HCT116 (cell line): ENCODE results near the gene CHST8. TPM values are rescaled to one million over a fixed set of nuclear protein-coding genes. Genes with fewer than 3 reads are reported as not detected.

Experiments
- ATAC-seq: fragments of 200-7000 bp; cut with Tn5 transposase; 2 replicates; pipeline ENCODE4 v1.9.1; 2020; ENCODE audit warnings: mild to moderate bottlenecking, moderate library complexity
- BruUV-seq: library from RNA; stranded (reverse); fragments of 400-500 nt; replicated peaks from 2 replicates; lab custom pipeline; 2021; lab: Mats Ljungman, UMichigan
- CTCF ChIA-PET: fragments of 300-600 bp; sonication (Branson Sonifier 250); formaldehyde crosslinking; loops from one replicate; lab custom pipeline; 2021; ENCODE audit warnings: antibody characterized with exemption; lab: Charles Lee
- POLR2A ChIA-PET: fragments of 300-600, 350-600 bp; sonication (Branson Sonifier 250); formaldehyde crosslinking; loops from one replicate; lab custom pipeline; 2021; ENCODE audit warnings: antibody characterized with exemption; lab: Charles Lee
- RAD21 ChIA-PET, 2 experiments: fragments of 300-600 bp; sonication (Branson Sonifier 250); formaldehyde crosslinking; loops; one replicate each; lab custom pipeline; 2023; ENCODE audit warnings: low total read pairs in 2 of 2; ENCODE audit not compliant: uncharacterized antibody in 2 of 2, unreplicated experiment in 2 of 2, low non-redundant PET in 1 of 2; lab: Charles Lee
- DNase-seq: peaks from one replicate; pipeline ENCODE4 v3.0.0-alpha.2; 2010; ENCODE audit warnings: low read depth, low spot score
- H2AFZ ChIP-seq: fragments of 200-600 bp; shearing (Covaris generic), sonication (generic); 2 replicates; pipeline ENCODE4 v1.6.1; 2017; ENCODE audit warnings: low read depth, mixed run types, mixed read lengths, antibody characterized with exemption, low read length; ENCODE audit not compliant: poor library complexity, severe bottlenecking
- H3K27ac ChIP-seq: 2 replicates; pipeline ENCODE4 v1.5.1; 2012; ENCODE audit warnings: low read depth, low read length
- H3K27me3 ChIP-seq: fragments of 200-600 bp; sonication (generic); 2 replicates; pipeline ENCODE4 v1.6.1; 2016; ENCODE audit warnings: mixed run types, low read length, mixed read lengths; ENCODE audit not compliant: insufficient read depth
- H3K36me3 ChIP-seq, 2 experiments: fragments of 200-500 bp in 1 of 2; fragments of 200-600 bp in 1 of 2; sonication (Bioruptor generic) in 1 of 2; sonication (generic) in 1 of 2; 2 replicates each; pipeline versions ENCODE4 v1.5.1 to v1.6.1; 2014 to 2016; ENCODE audit warnings: low read length in 2 of 2, inconsistent platforms in 1 of 2, mixed read lengths in 1 of 2, mixed run types in 1 of 2; ENCODE audit not compliant: insufficient read depth in 2 of 2, control insufficient read depth in 1 of 2
- H3K4me1 ChIP-seq, 2 experiments: fragments of 200-600 bp in 1 of 2; sonication (generic) in 1 of 2; 2 replicates each; pipeline versions ENCODE4 v1.5.1 to v1.6.1; 2012 to 2017; ENCODE audit warnings: low read length in 2 of 2, inconsistent platforms in 1 of 2, mild to moderate bottlenecking in 1 of 2, mixed read lengths in 1 of 2, mixed run types in 1 of 2, moderate library complexity in 1 of 2; ENCODE audit not compliant: insufficient read depth in 2 of 2, control insufficient read depth in 1 of 2
- H3K4me2 ChIP-seq: fragments of 200-600 bp; sonication (generic); 2 replicates; pipeline ENCODE4 v1.6.1; 2017; ENCODE audit warnings: mixed run types, low read length, mixed read lengths
- H3K4me3 ChIP-seq, 2 experiments: fragments of 200-600 bp in 1 of 2; sonication (generic) in 1 of 2; replicated peaks in 1 of 2; 2 replicates each; pipeline ENCODE4 v1.5.1; 2011 to 2016; ENCODE audit warnings: low read length in 2 of 2, control low read depth in 1 of 2, low read depth in 1 of 2, mild to moderate bottlenecking in 1 of 2, mixed read lengths in 1 of 2, mixed run types in 1 of 2
- H3K79me2 ChIP-seq: fragments of 200-600 bp; sonication (generic); 2 replicates; pipeline ENCODE4 v1.6.1; 2017; ENCODE audit warnings: mild to moderate bottlenecking, mixed run types, low read length, moderate library complexity, mixed read lengths; ENCODE audit not compliant: insufficient read depth
- H3K9ac ChIP-seq: fragments of 200-600 bp; sonication (generic); 2 replicates; pipeline ENCODE4 v1.6.1; 2016; ENCODE audit warnings: low read length, mixed read lengths
- H3K9me2 ChIP-seq: fragments of 200-600 bp; sonication (generic), shearing (Covaris generic); 2 replicates; pipeline ENCODE4 v1.6.1; 2017; ENCODE audit warnings: mixed run types, mild to moderate bottlenecking, moderate library complexity; ENCODE audit not compliant: insufficient read depth
- H3K9me3 ChIP-seq, 2 experiments: fragments of 200-500 bp in 1 of 2; fragments of 200-600 bp in 1 of 2; sonication (Bioruptor generic) in 1 of 2; sonication (generic) in 1 of 2; 2 replicates each; pipeline ENCODE4 v1.6.1; 2014 to 2017; ENCODE audit warnings: low read length in 2 of 2, mixed read lengths in 2 of 2, inconsistent platforms in 1 of 2, low read depth in 1 of 2, mild to moderate bottlenecking in 1 of 2, mixed run types in 1 of 2, moderate library complexity in 1 of 2; ENCODE audit not compliant: control insufficient read depth in 1 of 2, insufficient read depth in 1 of 2
- H4K20me1 ChIP-seq: fragments of 200-600 bp; sonication (generic), shearing (Covaris generic); 2 replicates; pipeline ENCODE4 v1.6.1; 2017; ENCODE audit warnings: mixed run types, mild to moderate bottlenecking, moderate library complexity; ENCODE audit not compliant: insufficient read depth
- ATF3 ChIP-seq: IDR thresholded peaks from 2 replicates; pipeline ENCODE4 v1.6.1; 2012
- CEBPB ChIP-seq: IDR thresholded peaks from 2 replicates; pipeline ENCODE4 v1.6.1; 2012; ENCODE audit warnings: low read depth
- CTCF ChIP-seq, 3 experiments: fragments of 200-600 bp in 1 of 3; sonication (generic) in 1 of 3; IDR thresholded peaks in 2 of 3; conservative IDR thresholded peaks in 1 of 3; 2 replicates each; pipeline ENCODE4 v1.5.1; 2012 to 2017; ENCODE audit warnings: low read depth in 2 of 3, low read length in 2 of 3, antibody characterized with exemption in 1 of 3, borderline replicate concordance in 1 of 3, control low read depth in 1 of 3, mild to moderate bottlenecking in 1 of 3, mixed read lengths in 1 of 3, mixed run types in 1 of 3, moderate library complexity in 1 of 3; ENCODE audit not compliant: insufficient read depth in 1 of 3
- EGR1 ChIP-seq: IDR thresholded peaks from 2 replicates; pipeline ENCODE4 v1.6.1; 2012; ENCODE audit warnings: low read depth
- FOSL1 ChIP-seq: IDR thresholded peaks from 2 replicates; pipeline ENCODE4 v1.6.1; 2012; ENCODE audit warnings: low read depth
- JUND ChIP-seq: IDR thresholded peaks from 2 replicates; pipeline ENCODE4 v1.6.1; 2012
- MAX ChIP-seq: IDR thresholded peaks from 2 replicates; pipeline ENCODE4 v1.6.1; 2012
- POLR2A ChIP-seq: IDR thresholded peaks from 2 replicates; pipeline ENCODE4 v1.7.0; 2011; ENCODE audit warnings: borderline replicate concordance; ENCODE audit not compliant: insufficient read depth, insufficient read length; ENCODE audit errors: extremely low read depth
- TCF7L2 ChIP-seq: IDR thresholded peaks from 2 replicates; pipeline ENCODE4 v1.7.0; 2011; ENCODE audit warnings: borderline replicate concordance, inconsistent platforms; ENCODE audit not compliant: insufficient read depth, insufficient read length; ENCODE audit errors: extremely low read depth
- YY1 ChIP-seq: IDR thresholded peaks from 2 replicates; pipeline ENCODE4 v1.6.1; 2011; ENCODE audit warnings: low read length, low read depth, moderate library complexity, mild to moderate bottlenecking; ENCODE audit not compliant: insufficient replicate concordance; ENCODE audit errors: extremely low read depth
- ZBTB33 ChIP-seq: IDR thresholded peaks from 2 replicates; pipeline ENCODE4 v1.6.1; 2011; ENCODE audit warnings: mild to moderate bottlenecking, low read length, moderate library complexity; ENCODE audit not compliant: insufficient replicate concordance; ENCODE audit errors: extremely low read depth
- ZFX ChIP-seq: fragments of 450-650 bp; IDR thresholded peaks from 2 replicates; pipeline ENCODE4 v1.6.1; 2017
- ZNF274 ChIP-seq: fragments of 200-500 bp; sonication (Bioruptor generic); IDR thresholded peaks from 2 replicates; pipeline ENCODE4 v1.6.1; 2014; ENCODE audit warnings: mild to moderate bottlenecking, low read depth, low read length, inconsistent platforms
- intact Hi-C: fragments of 100-400 bp; cut with micrococcal nuclease; formaldehyde crosslinking; loops from 2 replicates; pipeline ENCODE4 v1.10.0; 2022
- total RNA-seq: library from RNA; stranded (reverse); gene quantifications from one replicate; pipeline ENCODE4 v1.2.1, GENCODE V29; 2021; ENCODE audit not compliant: unreplicated experiment

The CHST8 gene
- total RNA-seq, 1 experiment from 2014 or later, result not detected

GRCh38 chr19:33634361-33635091 is 12.8 kb downstream of the CHST8 start:
- no peak for TF ChIP-seq ZFX
- no peak for TF ChIP-seq FOSL1
- no peak for TF ChIP-seq ATF3
- TF ChIP-seq EGR1, result no peak
- TF ChIP-seq ZNF274, result no peak
- TF ChIP-seq CTCF (IDR thresholded peaks at IDR 0.05 in 2 of 3, conservative IDR thresholded peaks at IDR 0.05 in 1 of 3; ENCODE audit: borderline replicate concordance in 1 of 3, insufficient read depth in 1 of 3, low read depth in 2 of 3, low read length in 2 of 3), result no peak
- no peak for TF ChIP-seq ZBTB33
- no peak for TF ChIP-seq TCF7L2
- no peak for TF ChIP-seq YY1
- TF ChIP-seq MAX, result no peak
- no peak for TF ChIP-seq CEBPB
- no peak for TF ChIP-seq POLR2A
- TF ChIP-seq JUND, result no peak
- no peak overlapping the region for H3K9ac ChIP-seq
- no peaks in the 10 kb centered on the region for H3K4me1 ChIP-seq
- no peak overlapping the region for H2AFZ ChIP-seq
- no peaks in the 10 kb centered on the region for H3K79me2 ChIP-seq
- no peaks in the 10 kb centered on the region for H4K20me1 ChIP-seq
- no peak overlapping the region for H3K27ac ChIP-seq
- no TSS peak for BruUV-seq
- DNase-seq (no peak), ATAC-seq (no peak)
- H3K36me3 ChIP-seq, result no peaks in the 10 kb centered on the region
- CTCF ChIA-PET, result no interaction called here
- no peak overlapping the region for H3K4me3 ChIP-seq
- intact Hi-C loops, result no loop called here
- no peak overlapping the region for H3K4me2 ChIP-seq
- H3K9me3 ChIP-seq, result no peaks in the 10 kb centered on the region
- RAD21 ChIA-PET, result no interaction called here
- POLR2A ChIA-PET, result no interaction called here
- no peaks in the 10 kb centered on the region for H3K9me2 ChIP-seq
- H3K27me3 ChIP-seq, result 0 out of 2 replicates have a peak, but pooled peaks cover 6% of the 10 kb centered on the region
